ENCODE data around the gene SLC26A9. TPM values are rescaled to one million over a fixed set of nuclear protein-coding genes. Genes with fewer than 3 reads are reported as not detected.

Gene SLC26A9
- total RNA-seq, 1 donor from 2014 or later: 34.0 TPM

DNA sequence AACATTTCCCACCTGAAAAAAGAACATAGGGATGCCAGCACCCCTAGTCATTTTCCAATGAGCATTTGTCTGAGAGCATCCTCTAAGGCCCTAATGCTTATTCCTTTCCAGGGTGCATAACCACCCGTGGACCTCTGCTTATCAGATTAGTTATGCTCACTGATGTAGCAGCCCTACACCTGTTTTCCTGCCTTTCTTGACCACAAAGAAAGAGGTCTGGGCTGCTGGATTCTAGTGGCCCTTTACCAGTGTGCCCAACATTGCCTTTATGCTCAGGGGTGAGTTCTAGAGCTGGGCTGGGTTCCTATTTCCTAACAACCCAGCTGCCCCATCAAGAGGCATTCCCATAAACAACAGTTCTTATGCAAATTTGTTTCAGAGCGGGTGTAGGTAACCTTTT, 73.0 kb downstream of the SLC26A9 start:
- intact Hi-C loops (cut with micrococcal nuclease): no loop called here
- DNase-seq (no peak), ATAC-seq (no peak)

Other genes starting within 250 kb of the SLC26A9 start
- 202 TPM for gene NUCKS1, start 193.3 kb downstream of the SLC26A9 start, total RNA-seq
- gene RAB29, start 168.0 kb downstream of the SLC26A9 start, total RNA-seq: 14.5 TPM
- gene SLC41A1, start 130.3 kb downstream of the SLC26A9 start, total RNA-seq: 511 TPM
- gene PM20D1, start 93.3 kb downstream of the SLC26A9 start, total RNA-seq: 1.6 TPM
- 1.6 TPM for gene RAB7B, start 59.9 kb upstream of the SLC26A9 start, total RNA-seq
- 0.15 TPM for gene CTSE, start 80.4 kb upstream of the SLC26A9 start, total RNA-seq
- gene RHEX, start 109.7 kb upstream of the SLC26A9 start, total RNA-seq: 1.0 TPM
- not detected for gene AVPR1B, start 173.9 kb upstream of the SLC26A9 start, total RNA-seq